Loucy (cell line): ENCODE results near the gene MAFB.

ENCODE experiments used
- CTCF ChIP-seq: fragments of 200-600 bp; sonication (generic); conservative IDR thresholded peaks from 2 replicates; pipeline ENCODE4 v1.5.1; 2014; ENCODE audit warnings: mild to moderate bottlenecking, antibody characterized with exemption, low read length
- EZH2phosphoT487 ChIP-seq: fragments of 200-600 bp; IDR thresholded peaks from 2 replicates; pipeline ENCODE4 v1.6.1; 2018; ENCODE audit warnings: antibody characterized with exemption, mild to moderate bottlenecking, moderate library complexity, borderline replicate concordance

- TF ChIP-seq CTCF = no peak
- no peak for TF ChIP-seq EZH2phosphoT487
Observed at GRCh38 chr20:40683894-40684268, 5.2 kb downstream of the MAFB start.
